CMK (cell line): Measurements from ENCODE around the gene SHFL.

Source experiments
- DNase-seq: peaks from one replicate; pipeline ENCODE4 v3.0.0-alpha.2; 2010; ENCODE audit warnings: low read depth

SHFL gene

DNA sequence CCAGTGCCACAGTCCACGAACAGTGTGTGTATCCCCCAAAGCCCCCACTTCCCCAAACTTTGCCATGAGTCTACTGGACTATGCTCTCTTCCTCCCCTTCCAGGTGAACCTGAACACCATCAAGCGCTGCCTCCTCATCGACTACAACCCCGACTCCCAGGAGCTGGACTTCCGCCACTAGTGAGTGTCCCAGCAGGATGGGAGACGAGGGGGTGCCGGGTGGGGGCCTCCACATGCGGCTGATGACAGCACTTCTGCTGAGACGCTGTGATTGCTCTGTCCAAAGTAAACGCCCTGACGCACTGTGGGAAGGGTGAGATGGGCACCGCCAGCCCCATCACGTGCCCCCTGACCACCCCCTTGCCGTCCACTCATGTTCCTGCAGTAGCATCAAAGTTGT lies 23.4 kb downstream of the SHFL start:
- DNase-seq, result no peak

- no peak for DNase-seq
Measured at GRCh38 chr19:10110076-10110971, 24.2 kb downstream of the SHFL start.

GRCh38 chr19:10110972-10111317 lies 24.8 kb downstream of the SHFL start:
- DNase-seq, result no peak

DNA sequence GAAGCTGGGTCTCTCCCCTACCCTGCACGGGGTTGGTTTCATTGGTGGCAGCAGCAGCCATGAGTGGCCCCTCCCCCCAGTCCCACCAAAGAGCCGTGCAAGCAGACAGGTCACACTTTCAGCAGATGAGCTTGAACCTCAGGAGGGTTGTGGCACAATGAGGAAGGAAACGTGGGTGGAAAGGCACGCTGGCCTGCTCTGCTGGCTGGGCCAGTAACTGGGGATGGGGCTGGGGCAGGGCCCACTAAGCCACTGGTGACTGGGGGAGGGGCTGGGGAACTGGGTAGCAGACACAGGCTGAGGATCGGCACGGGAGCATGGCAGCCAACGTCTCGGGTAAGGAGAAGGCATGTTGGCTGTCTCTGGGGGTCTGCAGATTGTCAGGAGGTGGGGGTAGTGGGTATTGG lies 25.3 kb downstream of the SHFL start, which contains the start of gene P2RY11:
P2RY11 (plus strand) TSS at position 289 of the 407 bp plus-strand sequence; CDS start at position 318, 29 bp downstream.
- DNase-seq, result no peak

DNA sequence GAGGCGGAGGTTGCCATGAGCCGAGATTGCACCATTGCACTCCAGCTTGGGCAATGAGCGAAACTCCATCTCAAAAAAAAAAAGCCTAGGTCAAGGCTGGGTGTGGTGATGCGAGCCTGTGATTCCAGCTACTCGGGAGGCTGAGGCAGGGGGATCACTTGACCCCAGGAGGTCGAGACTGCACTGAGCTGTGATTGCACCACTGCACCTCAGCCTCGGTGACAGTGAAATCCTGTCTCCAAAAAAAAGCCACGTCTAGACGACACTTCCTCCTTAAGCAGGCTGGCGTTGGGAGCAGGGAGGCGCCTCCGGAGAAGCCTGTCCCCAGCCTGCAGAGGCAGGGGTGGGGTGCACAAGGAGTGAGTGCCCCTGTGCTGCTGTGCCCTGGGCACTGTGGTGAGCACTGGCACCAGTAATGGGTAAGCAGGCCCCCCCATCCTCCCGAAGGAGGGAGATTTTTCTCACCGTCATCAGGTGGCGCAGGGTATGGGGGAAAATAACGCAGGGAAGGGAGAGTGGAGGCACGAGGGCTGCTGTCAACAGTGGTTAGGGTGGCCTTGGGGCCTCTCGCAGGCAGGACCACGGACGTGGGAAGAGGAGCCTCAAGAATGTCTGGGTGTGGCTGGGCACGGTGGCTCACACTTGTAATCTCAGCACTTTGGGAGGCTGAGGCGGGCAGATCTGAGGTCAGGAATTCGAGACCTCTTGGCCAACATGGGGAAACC lies 26.1 kb downstream of the SHFL start:
- DNase-seq, result no peak

GRCh38 chr19:10112895-10113591 lies 26.9 kb downstream of the SHFL start:
- no peak for DNase-seq

DNA sequence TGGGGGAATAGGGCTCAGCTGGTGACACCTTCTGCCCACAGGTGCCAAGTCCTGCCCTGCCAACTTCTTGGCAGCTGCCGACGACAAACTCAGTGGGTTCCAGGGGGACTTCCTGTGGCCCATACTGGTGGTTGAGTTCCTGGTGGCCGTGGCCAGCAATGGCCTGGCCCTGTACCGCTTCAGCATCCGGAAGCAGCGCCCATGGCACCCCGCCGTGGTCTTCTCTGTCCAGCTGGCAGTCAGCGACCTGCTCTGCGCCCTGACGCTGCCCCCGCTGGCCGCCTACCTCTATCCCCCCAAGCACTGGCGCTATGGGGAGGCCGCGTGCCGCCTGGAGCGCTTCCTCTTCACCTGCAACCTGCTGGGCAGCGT lies 27.5 kb downstream of the SHFL start:
- no peak for DNase-seq

- DNase-seq, result no peak
Measured at GRCh38 chr19:10113964-10114650, 28.0 kb downstream of the SHFL start.

DNA sequence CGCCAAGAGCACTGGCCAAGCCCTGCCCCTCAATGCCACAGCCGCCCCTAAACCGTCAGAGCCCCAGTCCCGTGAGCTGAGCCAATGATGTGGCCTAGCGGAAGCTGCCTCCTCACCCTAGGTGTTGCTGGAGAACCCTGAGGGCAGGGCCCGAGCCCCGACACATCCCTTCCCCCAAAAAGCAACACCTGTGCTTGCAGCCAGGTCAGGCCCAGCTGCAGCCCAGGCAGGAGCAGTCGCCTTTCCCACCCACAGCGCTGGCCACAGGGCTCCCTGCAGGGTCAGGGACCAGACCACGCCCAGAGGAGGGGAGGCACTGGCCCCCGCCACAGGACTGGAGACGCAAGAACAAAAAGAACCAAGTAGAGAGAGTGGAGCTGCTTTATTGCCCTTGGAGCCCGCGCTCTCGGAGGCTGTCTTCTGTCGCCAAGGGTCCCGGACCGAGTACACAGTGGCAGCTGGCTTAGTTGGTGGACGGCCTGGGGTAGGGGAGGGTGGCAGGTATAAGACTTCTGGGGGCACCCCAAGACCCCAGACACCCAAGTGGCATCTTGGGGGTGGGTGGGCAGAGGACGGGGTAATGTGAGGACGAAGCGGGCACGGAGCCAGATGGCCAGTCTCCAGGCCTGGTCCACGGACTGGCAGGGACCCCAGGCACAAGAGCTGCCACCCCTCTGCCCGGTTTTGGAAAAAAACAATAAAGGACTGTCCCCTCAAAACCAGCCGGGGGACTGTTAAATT lies 28.7 kb downstream of the SHFL start:
- no peak for DNase-seq

GRCh38 chr19:10115392-10116084 lies 29.4 kb downstream of the SHFL start:
- no peak for DNase-seq

GRCh38 chr19:10116085-10116865 lies 30.2 kb downstream of the SHFL start:
- no peak for DNase-seq

DNA sequence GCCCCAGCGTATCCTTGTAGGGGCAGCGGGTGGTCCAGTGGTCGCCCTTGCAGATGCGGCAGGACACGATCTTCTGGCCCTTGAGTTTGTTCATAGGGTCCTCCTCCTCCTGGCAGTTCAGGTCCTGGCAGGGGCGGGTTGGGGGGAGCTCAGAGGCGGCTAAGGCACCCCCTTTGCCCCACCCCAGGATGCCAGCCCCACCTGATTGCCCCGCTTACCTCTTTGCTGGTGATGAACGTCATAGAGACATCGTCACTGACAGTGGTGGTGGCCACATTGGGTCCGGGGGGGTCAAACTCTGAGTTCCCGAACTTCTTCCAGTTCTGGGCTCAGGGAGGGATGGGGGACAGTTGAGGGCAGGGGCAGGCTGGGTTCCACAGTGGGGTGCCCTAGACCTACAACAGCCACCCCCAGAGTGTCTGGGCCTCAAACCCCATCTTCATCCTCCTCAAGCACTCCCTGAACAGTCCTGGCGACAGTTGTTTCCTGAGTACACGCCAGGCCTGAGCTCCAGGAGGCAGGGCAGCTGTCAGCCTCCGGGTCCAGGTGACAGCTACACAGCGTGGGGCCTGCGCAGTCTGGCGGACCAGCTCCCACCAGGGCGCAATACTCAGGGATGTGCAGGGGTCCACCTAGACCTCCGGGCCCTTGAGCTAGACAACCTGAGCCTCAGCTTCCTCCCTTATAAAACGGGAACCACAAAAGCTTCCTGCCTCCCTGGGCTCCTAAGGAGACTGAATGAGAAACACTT lies 30.9 kb downstream of the SHFL start:
- DNase-seq, result no peak

DNA sequence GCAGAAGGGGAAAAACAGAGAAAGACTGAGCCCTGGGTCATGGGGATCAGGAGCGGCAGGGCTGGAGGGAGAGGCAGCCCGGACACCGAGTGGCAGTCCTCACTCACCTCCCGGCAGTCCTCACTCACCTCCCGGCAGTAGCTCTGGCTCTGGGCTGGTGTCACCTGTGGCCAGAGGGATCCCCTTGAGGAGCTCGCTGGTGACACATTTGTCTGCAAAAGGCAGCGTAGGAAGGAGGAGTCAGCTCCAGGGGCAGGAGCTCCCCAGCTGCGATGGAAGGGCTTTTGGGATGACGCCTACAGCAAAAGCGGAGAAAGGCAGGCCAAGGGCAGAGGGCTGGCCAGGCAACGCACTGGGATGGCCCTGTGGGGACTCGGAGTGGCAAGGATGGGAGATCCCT lies 32.8 kb downstream of the SHFL start:
- DNase-seq, result no peak

GRCh38 chr19:10120538-10121189 lies 34.5 kb downstream of the SHFL start:
- DNase-seq, result no peak

- DNase-seq, result no peak
Measured at GRCh38 chr19:10122045-10122444, 35.9 kb downstream of the SHFL start.

GRCh38 chr19:10124429-10124828 lies 38.3 kb downstream of the SHFL start:
- no peak for DNase-seq

- DNase-seq, result no peak
Measured at GRCh38 chr19:10126213-10126639, 40.1 kb downstream of the SHFL start.

DNA sequence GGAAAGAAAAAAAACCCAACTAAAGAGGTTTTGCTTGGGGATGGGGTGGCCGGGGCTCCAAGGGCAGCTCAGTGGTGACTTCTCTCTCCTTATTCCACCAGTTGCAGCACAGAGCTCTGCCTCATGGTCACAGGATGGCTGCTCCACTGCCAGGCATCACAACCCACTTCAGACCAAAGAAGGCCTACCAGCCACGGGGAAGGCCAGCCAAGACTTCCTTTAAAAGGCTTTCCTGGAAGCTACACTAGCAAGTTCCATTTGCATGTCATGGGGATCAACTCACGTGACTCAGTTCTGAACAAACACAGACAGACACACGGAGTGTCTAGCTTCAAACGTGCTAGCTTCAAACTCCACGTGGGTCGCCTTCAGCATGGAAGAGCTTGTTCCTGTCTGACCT lies 46.8 kb downstream of the SHFL start:
- DNase-seq, result no peak

GRCh38 chr19:10133596-10133995 lies 47.5 kb downstream of the SHFL start:
- no peak for DNase-seq
